SU-DHL-6 (cell line): ENCODE results near the gene CAMSAP1.
A peak's percentile ranks its signal among the peaks of the same experiment; 100 is the strongest.

Source experiments
- H2AFZ ChIP-seq: fragments of 200-600 bp; sonication (generic); 2 replicates; pipeline ENCODE4 v1.6.1; 2014; ENCODE audit warnings: low read depth, mild to moderate bottlenecking, moderate library complexity, mixed read lengths, antibody characterized with exemption, low read length; ENCODE audit not compliant: severe bottlenecking
- H3F3A ChIP-seq: fragments of 200-600 bp; shearing (Covaris generic); 2 replicates; pipeline ENCODE4 v1.6.0; 2016; ENCODE audit warnings: antibody characterized with exemption, mild to moderate bottlenecking; ENCODE audit not compliant: insufficient read depth
- H3K27ac ChIP-seq: fragments of 200-600 bp; sonication (generic); 2 replicates; pipeline ENCODE4 v1.5.1; 2016; ENCODE audit warnings: low read depth, mild to moderate bottlenecking, low read length, moderate library complexity, mixed read lengths
- H3K27me3 ChIP-seq: fragments of 200-600 bp; sonication (generic), shearing (Covaris generic); 2 replicates; pipeline ENCODE4 v1.6.0; 2014; ENCODE audit warnings: mild to moderate bottlenecking, low read length
- H3K36me3 ChIP-seq: fragments of 200-600 bp; sonication (generic); 2 replicates; pipeline ENCODE4 v1.6.1; 2014; ENCODE audit warnings: mild to moderate bottlenecking, low read length, mixed read lengths
- H3K4me2 ChIP-seq: fragments of 300-600, 200-600 bp; shearing (Covaris generic), sonication (generic); 2 replicates; pipeline ENCODE4 v1.6.0; 2014; ENCODE audit warnings: low read length, low read depth, mild to moderate bottlenecking; ENCODE audit not compliant: poor library complexity, severe bottlenecking
- H3K4me3 ChIP-seq: fragments of 200-600 bp; sonication (generic); 2 replicates; pipeline ENCODE4 v1.5.1; 2014; ENCODE audit warnings: antibody characterized with exemption, low read length, mild to moderate bottlenecking, mixed read lengths; ENCODE audit not compliant: insufficient read depth, poor library complexity, severe bottlenecking
- H3K79me2 ChIP-seq: fragments of 200-600 bp; sonication (generic); 2 replicates; pipeline ENCODE4 v1.6.1; 2014; ENCODE audit warnings: mild to moderate bottlenecking, low read length, moderate library complexity; ENCODE audit not compliant: insufficient read depth
- H3K9ac ChIP-seq: fragments of 200-600 bp; sonication (generic); 2 replicates; pipeline ENCODE4 v1.7.0; 2014; ENCODE audit warnings: mild to moderate bottlenecking, low read length
- H3K9me2 ChIP-seq: fragments of 200-600 bp; sonication (generic); replicated peaks from 2 replicates; pipeline ENCODE4 v1.6.1; 2014; ENCODE audit warnings: low read length; ENCODE audit not compliant: insufficient read depth
- H3K9me3 ChIP-seq: fragments of 200-600 bp; sonication (generic); 2 replicates; pipeline ENCODE4 v1.6.1; 2014; ENCODE audit warnings: low read length, mixed read lengths; ENCODE audit not compliant: insufficient read depth
- H4K20me1 ChIP-seq: fragments of 200-600 bp; sonication (generic); 2 replicates; pipeline ENCODE4 v1.6.1; 2014; ENCODE audit warnings: low read depth, mild to moderate bottlenecking, antibody characterized with exemption, low read length, moderate library complexity, mixed read lengths
- CTCF ChIP-seq: fragments of 200-600 bp; sonication (generic); IDR thresholded peaks from one replicate; pipeline ENCODE4 v1.5.1; 2017; ENCODE audit warnings: antibody characterized with exemption, mild to moderate bottlenecking, low read length, moderate library complexity; ENCODE audit not compliant: insufficient read depth, poor library complexity, severe bottlenecking
- EZH2phosphoT487 ChIP-seq: fragments of 200-600 bp; sonication (generic), shearing (Covaris generic); conservative IDR thresholded peaks from 2 replicates; pipeline ENCODE4 v1.6.1; 2018; ENCODE audit warnings: mild to moderate bottlenecking, antibody characterized with exemption, low read length, moderate library complexity, mixed read lengths

Gene CAMSAP1

GRCh38 chr9:135798263-135798585 is 109.1 kb downstream of the CAMSAP1 start:
- Histone ChIP-seq H3K27me3 (no peaks in the 10 kb centered on the region), H3K9me2 (no peaks in the 10 kb centered on the region), H4K20me1 (no peaks in the 10 kb centered on the region), H3K4me2 (no peak overlapping the region), H3K9me3 (no peaks in the 10 kb centered on the region), H3F3A (no peaks in the 10 kb centered on the region), H3K9ac (no peak overlapping the region), H3K27ac (no peak overlapping the region), H3K79me2 (no peaks in the 10 kb centered on the region), H3K4me3 (no peak overlapping the region), H2AFZ (no peak overlapping the region), H3K36me3 (no peaks in the 10 kb centered on the region)
- TF ChIP-seq CTCF (no peak), EZH2phosphoT487 (no peak)

GRCh38 chr9:135797507-135798262 is 109.7 kb downstream of the CAMSAP1 start:
- no peaks in the 10 kb centered on the region for H3K27me3 ChIP-seq
- H2AFZ ChIP-seq = no peak overlapping the region
- H3K4me3 ChIP-seq = no peak overlapping the region
- TF ChIP-seq CTCF (peak; percentile 79), EZH2phosphoT487 (no peak)
- no peak overlapping the region for H3K9ac ChIP-seq
- H3K27ac ChIP-seq = no peak overlapping the region
- no peaks in the 10 kb centered on the region for H3K9me2 ChIP-seq
- no peaks in the 10 kb centered on the region for H3K79me2 ChIP-seq
- no peak overlapping the region for H3K4me2 ChIP-seq
- no peaks in the 10 kb centered on the region for H4K20me1 ChIP-seq
- H3K36me3 ChIP-seq = no peaks in the 10 kb centered on the region
- no peaks in the 10 kb centered on the region for H3K9me3 ChIP-seq
- no peaks in the 10 kb centered on the region for H3F3A ChIP-seq

- H3F3A ChIP-seq = no peaks in the 10 kb centered on the region
- H3K79me2 ChIP-seq = no peaks in the 10 kb centered on the region
- H3K27ac ChIP-seq = no peak overlapping the region
- H3K9me2 ChIP-seq = no peaks in the 10 kb centered on the region
- no peak overlapping the region for H2AFZ ChIP-seq
- H3K9me3 ChIP-seq = no peaks in the 10 kb centered on the region
- no peak overlapping the region for H3K4me2 ChIP-seq
- H3K9ac ChIP-seq = no peak overlapping the region
- no peak overlapping the region for H3K4me3 ChIP-seq
- no peaks in the 10 kb centered on the region for H3K36me3 ChIP-seq
- no peaks in the 10 kb centered on the region for H4K20me1 ChIP-seq
- no peak for TF ChIP-seq CTCF
- TF ChIP-seq EZH2phosphoT487 = no peak
- no peaks in the 10 kb centered on the region for H3K27me3 ChIP-seq
Observed at GRCh38 chr9:135796784-135797485, 110.4 kb downstream of the CAMSAP1 start.
